HEK293 (cell line): ENCODE measurements around the gene LETM1.
A peak's percentile ranks its signal among the peaks of the same experiment; 100 is the strongest.

Experiments used
- CTCF ChIA-PET: fragments of 350-600 bp; formaldehyde crosslinking; extraction: SDS; loops from one replicate; lab custom pipeline; 2021; ENCODE audit warnings: antibody characterized with exemption; lab: Yijun Ruan, JAX
- POLR2A ChIA-PET: fragments of 300-600 bp; formaldehyde crosslinking; extraction: SDS; loops from one replicate; lab custom pipeline; 2020; ENCODE audit warnings: antibody characterized with exemption, inconsistent platforms; lab: Yijun Ruan, JAX
- H3K27ac ChIP-seq: fragments of 200-500 bp; sonication (Bioruptor generic); 2 replicates; pipeline ENCODE4 v1.5.1; 2014; ENCODE audit warnings: low read depth, low read length, control low read depth, inconsistent platforms; ENCODE audit errors: extremely low read depth
- H3K36me3 ChIP-seq, 2 experiments: fragments of 200-500 bp in 1 of 2; sonication (Bioruptor generic) in 1 of 2; 1 replicate in 1 of 2; 2 replicates in 1 of 2; pipeline ENCODE4 v1.5.1; 2014 to 2017; ENCODE audit warnings: inconsistent platforms in 2 of 2, low read length in 2 of 2; ENCODE audit not compliant: control insufficient read depth in 2 of 2, insufficient read depth in 1 of 2
- H3K4me1 ChIP-seq: fragments of 200-500 bp; sonication (Bioruptor generic); 2 replicates; pipeline ENCODE4 v1.5.1; 2014; ENCODE audit warnings: mild to moderate bottlenecking, low read length, inconsistent platforms; ENCODE audit not compliant: control insufficient read depth, insufficient read depth
- H3K4me3 ChIP-seq: 2 replicates; pipeline ENCODE4 v1.5.1; 2011; ENCODE audit warnings: low read depth, mild to moderate bottlenecking, control low read depth, low read length, moderate library complexity
- H3K9me3 ChIP-seq: fragments of 200-500 bp; sonication (Bioruptor generic); 2 replicates; pipeline ENCODE4 v1.5.1; 2014; ENCODE audit warnings: low read depth, low read length, inconsistent platforms; ENCODE audit not compliant: control insufficient read depth, insufficient read depth
- CTCF ChIP-seq: fragments of 450-650 bp; formaldehyde crosslinking; IDR thresholded peaks from 2 replicates; pipeline ENCODE4 v1.5.1; 2016; ENCODE audit warnings: missing biosample characterization, missing genetic modification characterization
- GLI2 ChIP-seq: fragments of 450-650 bp; formaldehyde crosslinking; IDR thresholded peaks from 2 replicates; pipeline ENCODE4; 2017; ENCODE audit warnings: missing biosample characterization, missing genetic modification characterization, low read depth, borderline replicate concordance
- GLIS1 ChIP-seq: fragments of 450-650 bp; formaldehyde crosslinking; IDR thresholded peaks from 2 replicates; pipeline ENCODE4 v1.5.1; 2016; ENCODE audit warnings: missing biosample characterization, missing genetic modification characterization
- IKZF3 ChIP-seq: fragments of 450-650 bp; IDR thresholded peaks from 2 replicates; pipeline ENCODE4 v1.5.0; 2018; ENCODE audit warnings: missing biosample characterization, mild to moderate bottlenecking, missing genetic modification characterization, moderate library complexity
- KLF10 ChIP-seq: fragments of 450-650 bp; IDR thresholded peaks from 2 replicates; pipeline ENCODE4 v1.5.1; 2018; ENCODE audit warnings: missing biosample characterization, mild to moderate bottlenecking, missing genetic modification characterization
- KLF8 ChIP-seq: fragments of 450-650 bp; formaldehyde crosslinking; IDR thresholded peaks from 2 replicates; pipeline ENCODE4 v1.5.1; 2016; ENCODE audit warnings: missing biosample characterization, missing genetic modification characterization
- MEIS1 ChIP-seq: sonication (generic); formaldehyde crosslinking; IDR thresholded peaks from 2 replicates; pipeline ENCODE4 v1.8.1; 2022; ENCODE audit warnings: missing genetic modification reagents, mild to moderate bottlenecking, borderline replicate concordance
- SALL2 ChIP-seq: fragments of 450-650 bp; formaldehyde crosslinking; IDR thresholded peaks from 2 replicates; pipeline ENCODE4 v1.5.0; 2017; ENCODE audit warnings: missing biosample characterization, mild to moderate bottlenecking, missing genetic modification characterization, borderline replicate concordance
- ZBTB8A ChIP-seq: fragments of 450-650 bp; formaldehyde crosslinking; IDR thresholded peaks from 2 replicates; pipeline ENCODE4 v1.5.1; 2016; ENCODE audit warnings: missing biosample characterization, missing genetic modification characterization
- ZEB2 ChIP-seq: fragments of 450-650 bp; formaldehyde crosslinking; IDR thresholded peaks from 2 replicates; pipeline ENCODE4 v1.5.1; 2016; ENCODE audit warnings: missing biosample characterization, missing genetic modification characterization
- ZFP69B ChIP-seq: fragments of 450-650 bp; formaldehyde crosslinking; IDR thresholded peaks from 2 replicates; pipeline ENCODE4 v1.5.1; 2016; ENCODE audit warnings: missing biosample characterization, missing genetic modification characterization
- ZNF184 ChIP-seq: fragments of 450-650 bp; IDR thresholded peaks from 2 replicates; pipeline ENCODE4 v1.5.1; 2018; ENCODE audit warnings: missing biosample characterization, mild to moderate bottlenecking, missing genetic modification characterization
- ZNF214 ChIP-seq: fragments of 450-650 bp; formaldehyde crosslinking; IDR thresholded peaks from 2 replicates; pipeline ENCODE4 v1.5.1; 2017; ENCODE audit warnings: missing biosample characterization, mild to moderate bottlenecking, missing genetic modification characterization, borderline replicate concordance
- ZNF23 ChIP-seq: fragments of 450-650 bp; formaldehyde crosslinking; IDR thresholded peaks from 2 replicates; pipeline ENCODE4 v1.5.1; 2016; ENCODE audit warnings: missing biosample characterization, missing genetic modification characterization, borderline replicate concordance
- ZNF280D ChIP-seq: fragments of 450-650 bp; formaldehyde crosslinking; IDR thresholded peaks from 2 replicates; pipeline ENCODE4 v1.5.1; 2016; ENCODE audit warnings: missing biosample characterization, missing genetic modification characterization
- ZNF311 ChIP-seq: fragments of 450-650 bp; formaldehyde crosslinking; IDR thresholded peaks from 2 replicates; pipeline ENCODE4 v1.5.1; 2017; ENCODE audit warnings: missing biosample characterization, missing genetic modification characterization, borderline replicate concordance
- ZNF48 ChIP-seq: fragments of 450-650 bp; formaldehyde crosslinking; IDR thresholded peaks from 2 replicates; pipeline ENCODE4 v1.5.1; 2016; ENCODE audit warnings: missing biosample characterization, missing genetic modification characterization
- ZNF530 ChIP-seq: fragments of 450-650 bp; formaldehyde crosslinking; IDR thresholded peaks from 2 replicates; pipeline ENCODE4 v1.5.1; 2016; ENCODE audit warnings: low read depth, missing biosample characterization, missing genetic modification characterization
- ZNF549 ChIP-seq: fragments of 450-650 bp; IDR thresholded peaks from 2 replicates; pipeline ENCODE4 v1.5.1; 2018; ENCODE audit warnings: missing biosample characterization, missing genetic modification characterization, mild to moderate bottlenecking, inconsistent platforms, moderate library complexity
- ZNF571 ChIP-seq: fragments of 450-650 bp; formaldehyde crosslinking; IDR thresholded peaks from 2 replicates; pipeline ENCODE4 v1.5.0; 2017; ENCODE audit warnings: missing biosample characterization, missing genetic modification characterization
- ZNF585B ChIP-seq: fragments of 450-650 bp; formaldehyde crosslinking; IDR thresholded peaks from 2 replicates; pipeline ENCODE4 v1.5.1; 2016; ENCODE audit warnings: missing biosample characterization, missing genetic modification characterization
- ZNF600 ChIP-seq: fragments of 450-650 bp; formaldehyde crosslinking; IDR thresholded peaks from 2 replicates; pipeline ENCODE4 v1.5.1; 2016; ENCODE audit warnings: missing biosample characterization, missing genetic modification characterization
- ZNF670 ChIP-seq: fragments of 450-650 bp; formaldehyde crosslinking; IDR thresholded peaks from 2 replicates; pipeline ENCODE4 v1.5.1; 2016; ENCODE audit warnings: missing biosample characterization, missing genetic modification characterization, low read depth
- ZNF791 ChIP-seq: fragments of 450-650 bp; formaldehyde crosslinking; IDR thresholded peaks from 2 replicates; pipeline ENCODE4 v1.5.1; 2016; ENCODE audit warnings: missing biosample characterization, missing genetic modification characterization
- ZXDB ChIP-seq: fragments of 450-650 bp; formaldehyde crosslinking; IDR thresholded peaks from 2 replicates; pipeline ENCODE4 v1.5.1; 2016; ENCODE audit warnings: missing biosample characterization, missing genetic modification characterization
- TF ChIP-seq, protein P1 (sequence below): fragments of 450-650 bp; formaldehyde crosslinking; IDR thresholded peaks from 2 replicates; pipeline ENCODE4 v1.5.1; 2016; ENCODE audit warnings: missing biosample characterization, missing genetic modification characterization

LETM1 gene

GRCh38 chr4:1794809-1795298 lies 61.1 kb downstream of the LETM1 start:
- ChIA-PET CTCF (interaction anchor here (0.6 to 1.9 kb wide), 6 partner anchors 13 to 105 kb away, joined by 3 to 14 read pairs (median 4); no protein-coding TSS in a partner anchor), POLR2A (interaction anchor here (0.6 to 4.6 kb wide), 5 partner anchors 17 to 60 kb away, joined by 3 to 25 read pairs (median 5); no protein-coding TSS in a partner anchor)
- Histone ChIP-seq H3K27ac (peak overlapping the region; percentile 53; the same call in 1 of the 2 replicates), H3K36me3 (peaks cover 0 to 31% of the 10 kb centered on the region in 2 experiments; a peak in 1 of 3 replicates), H3K4me1 (no peaks in the 10 kb centered on the region), H3K4me3 (peak overlapping the region; percentile 63), H3K9me3 (no peaks in the 10 kb centered on the region)
- TF ChIP-seq ZBTB8A (tag by site-specific recombination): peak; percentile 42
- TF ChIP-seq ZNF549 (tag by site-specific recombination): no peak
- TF ChIP-seq KLF10 (tag by site-specific recombination): 0 out of 2 replicates have a peak, but pooled peaks have one; percentile 30
- no peak for TF ChIP-seq MEIS1 (CRISPR knock-in tag)
- TF ChIP-seq KLF8 (tag by site-specific recombination): 0 out of 2 replicates have a peak, but pooled peaks have one; percentile 24
- no peak for TF ChIP-seq ZNF48

DNA sequence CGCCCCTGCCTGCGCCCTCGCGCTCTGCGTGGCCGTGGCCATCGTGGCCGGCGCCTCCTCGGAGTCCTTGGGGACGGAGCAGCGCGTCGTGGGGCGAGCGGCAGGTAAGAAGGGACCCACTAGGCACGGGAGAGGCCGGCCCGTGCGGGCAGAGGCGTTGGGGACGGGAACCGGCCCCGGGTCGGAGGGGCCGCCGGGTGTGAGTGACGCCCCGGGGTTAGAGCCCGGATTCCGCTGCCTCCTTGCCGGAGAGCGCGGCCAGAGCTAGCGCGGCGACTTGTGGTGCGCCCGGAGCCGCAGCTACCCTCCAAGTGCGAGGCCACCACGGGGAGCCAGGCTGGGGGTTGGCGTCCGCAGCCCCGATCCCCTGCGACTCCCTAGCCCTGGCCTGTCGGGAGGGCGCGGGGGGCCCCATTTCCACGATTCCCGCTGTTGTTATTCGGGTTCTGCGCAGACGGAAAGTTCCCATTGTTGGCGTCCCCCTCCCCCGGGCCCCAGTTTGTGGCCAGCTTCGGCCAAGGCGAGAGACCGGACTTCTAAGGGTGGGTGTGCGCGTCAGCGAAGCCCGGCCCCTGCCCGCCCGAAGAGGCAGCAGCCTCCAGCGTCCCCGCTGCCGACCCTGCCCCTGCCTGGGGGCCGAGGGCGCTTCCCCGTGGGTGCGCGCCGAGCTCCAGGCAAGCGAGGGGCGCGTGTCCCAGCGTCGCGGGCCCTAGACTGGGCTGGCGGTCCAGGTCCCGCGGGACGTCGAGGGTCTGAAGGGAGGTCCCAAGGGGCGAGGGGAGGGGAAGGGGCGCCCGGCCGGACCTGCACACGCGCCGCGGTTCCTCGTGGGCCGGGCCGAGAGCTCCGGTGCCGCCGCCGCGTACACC lies 61.8 kb downstream of the LETM1 start:
- H3K4me1 ChIP-seq: no peaks in the 10 kb centered on the region
- peaks cover 0 to 24% of the 10 kb centered on the region in 2 experiments; a peak in 1 of 3 replicates for H3K36me3 ChIP-seq
- H3K27ac ChIP-seq: peak overlapping the region; percentile 53; the same call in 1 of the 2 replicates
- no peaks in the 10 kb centered on the region for H3K9me3 ChIP-seq
- H3K4me3 ChIP-seq: peak overlapping the region; percentile 63
- POLR2A ChIA-PET: interaction anchor here (1.3 to 4.6 kb wide), 2 partner anchors 16 to 26 kb away, joined by 5 to 25 read pairs; no protein-coding TSS in a partner anchor
- CTCF ChIA-PET: interaction anchor here (0.6 to 1.9 kb wide), 5 partner anchors 14 to 101 kb away, joined by 3 to 14 read pairs (median 4); no protein-coding TSS in a partner anchor
- TF ChIP-seq ZFP69B (tag by site-specific recombination): 0 out of 2 replicates have a peak, but pooled peaks have one; percentile 16
- TF ChIP-seq GLI2 (tag by site-specific recombination): no peak
- peak; percentile 31 for TF ChIP-seq GLIS1
- TF ChIP-seq ZNF530 (tag by site-specific recombination): no peak
- TF ChIP-seq ZNF585B (tag by site-specific recombination): no peak
- TF ChIP-seq IKZF3 (tag by site-specific recombination): no peak
- TF ChIP-seq ZNF600 (tag by site-specific recombination): no peak
- TF ChIP-seq ZNF311 (tag by site-specific recombination): no peak
- TF ChIP-seq CTCF (tag by site-specific recombination): no peak
- TF ChIP-seq, protein P1, sequence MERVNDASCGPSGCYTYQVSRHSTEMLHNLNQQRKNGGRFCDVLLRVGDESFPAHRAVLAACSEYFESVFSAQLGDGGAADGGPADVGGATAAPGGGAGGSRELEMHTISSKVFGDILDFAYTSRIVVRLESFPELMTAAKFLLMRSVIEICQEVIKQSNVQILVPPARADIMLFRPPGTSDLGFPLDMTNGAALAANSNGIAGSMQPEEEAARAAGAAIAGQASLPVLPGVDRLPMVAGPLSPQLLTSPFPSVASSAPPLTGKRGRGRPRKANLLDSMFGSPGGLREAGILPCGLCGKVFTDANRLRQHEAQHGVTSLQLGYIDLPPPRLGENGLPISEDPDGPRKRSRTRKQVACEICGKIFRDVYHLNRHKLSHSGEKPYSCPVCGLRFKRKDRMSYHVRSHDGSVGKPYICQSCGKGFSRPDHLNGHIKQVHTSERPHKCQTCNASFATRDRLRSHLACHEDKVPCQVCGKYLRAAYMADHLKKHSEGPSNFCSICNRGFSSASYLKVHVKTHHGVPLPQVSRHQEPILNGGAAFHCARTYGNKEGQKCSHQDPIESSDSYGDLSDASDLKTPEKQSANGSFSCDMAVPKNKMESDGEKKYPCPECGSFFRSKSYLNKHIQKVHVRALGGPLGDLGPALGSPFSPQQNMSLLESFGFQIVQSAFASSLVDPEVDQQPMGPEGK (tag by site-specific recombination): peak; percentile 73
- TF ChIP-seq ZNF670 (tag by site-specific recombination): no peak
- no peak for TF ChIP-seq SALL2 (tag by site-specific recombination)
- TF ChIP-seq ZNF280D: no peak
- TF ChIP-seq ZNF214 (tag by site-specific recombination): no peak
- no peak for TF ChIP-seq ZNF791 (tag by site-specific recombination)
- TF ChIP-seq ZNF571 (tag by site-specific recombination): no peak
- 0 out of 2 replicates have a peak, but pooled peaks have one; percentile 31 for TF ChIP-seq ZXDB (tag by site-specific recombination)
- TF ChIP-seq ZNF23 (tag by site-specific recombination): no peak
- peak; percentile 54; the same call in 1 of the 2 replicates for TF ChIP-seq ZEB2 (tag by site-specific recombination)
- no peak for TF ChIP-seq ZNF184
